Type B pancreatic cell (in vitro differentiated cells): Measurements from ENCODE around the gene MMP2. TPM values are rescaled to one million over a fixed set of nuclear protein-coding genes. Genes with fewer than 3 reads are reported as not detected.

ENCODE experiments used
- DNase-seq: peaks from one replicate; pipeline ENCODE4 v3.0.0; 2021; ENCODE audit warnings: mixed read lengths; ENCODE audit not compliant: unreplicated experiment; ENCODE audit errors: extremely low spot score
- H3K27ac Mint-ChIP-seq: 2 replicates; pipeline ENCODE4 v1.8.0; 2021; ENCODE audit warnings: mild to moderate bottlenecking, mixed read lengths
- H3K27me3 Mint-ChIP-seq: 2 replicates; pipeline ENCODE4 v1.8.0; 2021; ENCODE audit warnings: mixed read lengths
- H3K36me3 Mint-ChIP-seq: 2 replicates; pipeline ENCODE4 v1.8.0; 2021; ENCODE audit warnings: mixed read lengths
- H3K4me1 Mint-ChIP-seq: one replicate; pipeline ENCODE4 v1.8.0; 2021; ENCODE audit warnings: mixed read lengths; ENCODE audit not compliant: unreplicated experiment
- H3K4me3 Mint-ChIP-seq: 2 replicates; pipeline ENCODE4 v1.8.0; 2021; ENCODE audit warnings: mild to moderate bottlenecking, mixed read lengths
- H3K9me3 Mint-ChIP-seq: 2 replicates; pipeline ENCODE4 v1.8.0; 2021; ENCODE audit warnings: mixed read lengths
- total RNA-seq: library from RNA; stranded (reverse); gene quantifications from 2 replicates; pipeline ENCODE4 v1.2.1, GENCODE V29; 2021; ENCODE audit warnings: low replicate concordance
- TF ChIP-seq, protein P1 (sequence below): fragments of 200-600 bp; sonication (generic); conservative IDR thresholded peaks from 2 replicates; pipeline ENCODE4 v1.5.0; 2021; ENCODE audit warnings: antibody characterized with exemption, mild to moderate bottlenecking

The MMP2 gene
- total RNA-seq, 1 donor from 2014 or later, result 106 TPM

DNA sequence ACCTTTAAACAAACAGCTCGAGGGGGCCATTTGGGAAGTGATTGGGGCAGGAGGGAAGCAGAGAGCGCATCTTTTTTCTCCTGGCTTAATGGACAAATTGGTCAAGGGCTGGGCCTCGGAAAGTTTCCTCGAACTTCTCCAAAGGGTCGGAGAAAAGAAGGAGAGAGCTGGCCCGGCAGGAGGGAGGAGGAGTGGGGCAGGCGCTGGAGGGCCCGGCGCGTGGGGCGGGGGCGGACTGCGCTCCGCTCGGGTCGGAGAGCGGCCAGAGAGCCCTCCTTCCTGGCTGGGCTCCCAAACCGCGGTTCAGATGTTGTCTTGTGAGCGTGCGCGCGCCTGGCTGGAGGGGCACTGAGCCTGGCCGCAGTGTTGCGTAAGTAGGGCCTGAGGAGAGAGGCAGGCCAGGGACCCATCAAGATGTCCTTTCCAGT, 1.2 kb downstream of the MMP2 start:
- no peak for DNase-seq
- TF ChIP-seq, protein P1, sequence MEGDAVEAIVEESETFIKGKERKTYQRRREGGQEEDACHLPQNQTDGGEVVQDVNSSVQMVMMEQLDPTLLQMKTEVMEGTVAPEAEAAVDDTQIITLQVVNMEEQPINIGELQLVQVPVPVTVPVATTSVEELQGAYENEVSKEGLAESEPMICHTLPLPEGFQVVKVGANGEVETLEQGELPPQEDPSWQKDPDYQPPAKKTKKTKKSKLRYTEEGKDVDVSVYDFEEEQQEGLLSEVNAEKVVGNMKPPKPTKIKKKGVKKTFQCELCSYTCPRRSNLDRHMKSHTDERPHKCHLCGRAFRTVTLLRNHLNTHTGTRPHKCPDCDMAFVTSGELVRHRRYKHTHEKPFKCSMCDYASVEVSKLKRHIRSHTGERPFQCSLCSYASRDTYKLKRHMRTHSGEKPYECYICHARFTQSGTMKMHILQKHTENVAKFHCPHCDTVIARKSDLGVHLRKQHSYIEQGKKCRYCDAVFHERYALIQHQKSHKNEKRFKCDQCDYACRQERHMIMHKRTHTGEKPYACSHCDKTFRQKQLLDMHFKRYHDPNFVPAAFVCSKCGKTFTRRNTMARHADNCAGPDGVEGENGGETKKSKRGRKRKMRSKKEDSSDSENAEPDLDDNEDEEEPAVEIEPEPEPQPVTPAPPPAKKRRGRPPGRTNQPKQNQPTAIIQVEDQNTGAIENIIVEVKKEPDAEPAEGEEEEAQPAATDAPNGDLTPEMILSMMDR, result no peak
- H3K9me3 Mint-ChIP-seq, result no peaks in the 10 kb centered on the region
- peaks cover 58% of the 10 kb centered on the region for H3K27me3 Mint-ChIP-seq
- H3K4me1 Mint-ChIP-seq, result peaks cover 18% of the 10 kb centered on the region
- H3K36me3 Mint-ChIP-seq, result peaks cover 11% of the 10 kb centered on the region
- peak overlapping the region; percentile 94 for H3K4me3 Mint-ChIP-seq
- no peak overlapping the region for H3K27ac Mint-ChIP-seq

DNA sequence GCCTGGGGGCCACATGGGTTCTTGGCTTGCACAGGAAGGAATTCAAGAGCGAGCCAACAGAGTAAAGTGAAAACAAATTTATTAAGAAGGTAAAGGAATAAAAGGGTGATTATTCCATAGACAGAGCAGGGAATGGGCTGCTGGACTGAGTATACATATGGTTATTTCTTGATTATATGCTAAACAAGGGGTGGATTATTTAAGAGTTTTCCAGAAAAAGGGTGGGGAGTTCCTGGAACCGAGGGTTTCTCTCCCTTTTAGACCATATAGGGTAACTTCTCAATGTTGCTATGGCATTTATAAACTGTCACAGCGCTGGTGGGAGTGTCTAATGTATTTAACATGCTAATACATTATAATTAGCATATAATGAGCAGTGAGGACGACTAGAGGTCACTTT, 2.0 kb downstream of the MMP2 start:
- Mint-ChIP-seq H3K9me3 (no peaks in the 10 kb centered on the region), H3K4me1 (peaks cover 18% of the 10 kb centered on the region), H3K27ac (no peak overlapping the region), H3K36me3 (peaks cover 16% of the 10 kb centered on the region), H3K27me3 (peaks cover 50% of the 10 kb centered on the region), H3K4me3 (peak overlapping the region; percentile 94)
- TF ChIP-seq, protein P1, result no peak
- DNase-seq, result no peak

GRCh38 chr16:55482056-55482455, 3.1 kb downstream of the MMP2 start:
- Mint-ChIP-seq H3K27ac (no peak overlapping the region), H3K4me3 (no peak overlapping the region), H3K4me1 (peaks cover 18% of the 10 kb centered on the region), H3K36me3 (peaks cover 25% of the 10 kb centered on the region), H3K9me3 (no peaks in the 10 kb centered on the region), H3K27me3 (peaks cover 48% of the 10 kb centered on the region)
- TF ChIP-seq, protein P1, result no peak
- no peak for DNase-seq

- DNase-seq, result no peak
- Mint-ChIP-seq H3K4me1 (no peaks in the 10 kb centered on the region), H3K36me3 (peaks cover 28% of the 10 kb centered on the region), H3K27me3 (peaks cover 11% of the 10 kb centered on the region), H3K27ac (no peak overlapping the region), H3K4me3 (no peak overlapping the region), H3K9me3 (no peaks in the 10 kb centered on the region)
- TF ChIP-seq, protein P1, result no peak
Observed at GRCh38 chr16:55487048-55487803, 8.2 kb downstream of the MMP2 start.

GRCh38 chr16:55488306-55488705, 9.3 kb downstream of the MMP2 start:
- no peak for DNase-seq
- Mint-ChIP-seq H3K4me3 (no peak overlapping the region), H3K4me1 (no peaks in the 10 kb centered on the region), H3K27ac (no peak overlapping the region), H3K9me3 (no peaks in the 10 kb centered on the region), H3K27me3 (peaks cover 9% of the 10 kb centered on the region), H3K36me3 (peaks cover 31% of the 10 kb centered on the region)
- TF ChIP-seq, protein P1, result no peak
